Measurements from ENCODE around the gene FES.
"Not testable (repeated sequence)": the region's sequence is repeated elsewhere in the genome, so short reads cannot be mapped to it uniquely, and the experiment has no call there.

The FES gene

DNA sequence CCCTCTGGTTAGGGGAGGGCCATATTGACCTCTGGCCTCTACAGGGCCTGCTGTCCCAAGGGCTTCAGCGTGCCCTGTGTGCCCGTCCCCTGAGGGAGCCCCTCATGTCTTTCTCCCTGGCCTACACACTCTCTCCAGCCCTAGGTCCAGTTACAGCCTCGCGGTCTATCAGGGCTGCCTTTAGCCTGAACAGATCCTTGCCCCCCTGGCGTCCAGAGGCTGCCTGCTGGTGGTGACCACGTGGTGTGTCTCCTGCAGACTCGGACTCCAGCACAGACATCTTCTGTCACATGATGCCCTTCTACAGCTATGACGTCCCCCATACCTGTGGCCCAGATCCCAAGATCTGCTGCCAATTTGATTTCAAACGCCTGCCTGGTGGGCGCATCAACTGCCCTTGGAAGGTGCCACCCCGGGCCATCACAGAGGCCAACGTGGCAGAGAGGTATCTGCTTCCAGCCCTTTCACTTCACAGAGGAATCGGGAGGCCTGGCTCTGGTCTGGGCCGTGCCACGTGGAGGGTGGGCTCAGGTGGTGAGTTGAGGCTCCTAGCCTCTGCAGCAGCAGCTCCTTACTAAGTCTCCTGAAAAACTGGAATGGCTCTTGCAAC, 22.9 kb downstream of the FES start:
- H3K9me3 ChIP-seq (ENCODE audit: low read length) = no peaks in the 10 kb centered on the region
- H3K36me3 ChIP-seq (ENCODE audit: insufficient read depth, low read length) = peaks cover 47% of the 10 kb centered on the region
- H3K4me1 ChIP-seq (ENCODE audit: insufficient read depth, low read length) = peaks cover 8% of the 10 kb centered on the region
- no peak overlapping the region for H3K4me3 ChIP-seq (ENCODE audit: low read length)
- H3K27me3 ChIP-seq (ENCODE audit: insufficient read depth, low read length) = no peaks in the 10 kb centered on the region
- no peak overlapping the region for H2AFZ ChIP-seq (ENCODE audit: low read depth, low read length)

DNA sequence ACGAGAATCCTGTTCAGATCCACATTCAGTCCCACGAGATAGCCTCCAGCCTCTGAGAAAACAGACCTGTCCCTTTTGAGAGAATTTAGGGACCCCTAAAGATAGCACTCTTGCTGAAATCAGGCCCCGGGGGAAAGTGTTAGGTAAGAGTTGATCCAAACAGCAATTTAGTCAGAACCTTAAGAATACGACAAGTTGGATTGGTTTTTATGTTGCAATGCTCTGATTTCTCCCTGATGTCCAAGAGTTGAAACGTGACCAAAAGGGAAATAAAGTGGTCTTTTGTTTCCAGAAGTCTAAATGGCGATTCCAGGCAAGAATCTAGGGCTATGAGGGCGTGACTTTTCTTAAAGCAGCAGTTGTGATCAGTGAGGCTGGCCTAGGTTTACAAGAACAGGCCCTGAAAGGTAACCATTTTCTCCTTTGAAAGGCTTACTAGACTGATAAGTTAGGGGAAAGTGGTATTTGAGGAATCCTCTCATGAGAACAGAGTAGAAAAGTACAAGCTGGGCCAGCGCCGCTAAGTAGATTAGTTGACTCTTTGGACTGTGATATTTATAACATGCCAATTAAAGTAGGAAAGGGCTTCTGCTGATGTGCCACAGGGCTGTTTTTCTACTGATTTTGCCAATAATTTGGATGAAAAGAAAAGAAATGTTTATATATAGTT, 23.7 kb downstream of the FES start:
- H3K9me3 ChIP-seq (ENCODE audit: low read length) = no peaks in the 10 kb centered on the region
- H3K4me1 ChIP-seq (ENCODE audit: insufficient read depth, low read length) = peaks cover 8% of the 10 kb centered on the region
- peaks cover 54% of the 10 kb centered on the region for H3K36me3 ChIP-seq (ENCODE audit: insufficient read depth, low read length)
- H3K27me3 ChIP-seq (ENCODE audit: insufficient read depth, low read length) = no peaks in the 10 kb centered on the region
- no peak overlapping the region for H3K4me3 ChIP-seq (ENCODE audit: low read length)
- H2AFZ ChIP-seq (ENCODE audit: low read depth, low read length) = no peak overlapping the region

DNA sequence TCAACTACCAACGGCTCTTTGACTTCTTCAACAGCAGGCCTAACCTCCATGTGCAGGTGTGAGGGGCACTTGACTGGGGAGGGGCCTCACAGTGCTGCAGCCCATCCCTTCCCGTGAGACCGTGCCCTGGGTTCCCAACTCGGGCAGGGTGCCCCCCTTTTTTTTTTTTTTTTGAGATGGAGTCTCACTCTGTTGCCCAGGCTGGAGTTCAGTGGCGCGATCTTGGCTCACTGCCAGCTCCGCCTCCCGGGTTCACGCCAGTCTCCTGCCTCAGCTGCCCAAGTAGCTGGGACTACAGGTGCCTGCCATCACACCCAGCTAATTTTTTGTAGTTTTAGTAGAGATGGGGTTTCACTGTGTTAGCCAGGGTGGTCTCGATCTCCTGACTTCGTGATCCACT, 25.1 kb downstream of the FES start:
- not testable (repeated sequence) for H2AFZ ChIP-seq (ENCODE audit: low read depth, low read length); H3K4me3 ChIP-seq (ENCODE audit: low read length); H3K27me3 ChIP-seq (ENCODE audit: insufficient read depth, low read length); H3K4me1 ChIP-seq (ENCODE audit: insufficient read depth, low read length); H3K9me3 ChIP-seq (ENCODE audit: low read length)
- peaks cover 63% of the 10 kb centered on the region for H3K36me3 ChIP-seq (ENCODE audit: insufficient read depth, low read length)

DNA sequence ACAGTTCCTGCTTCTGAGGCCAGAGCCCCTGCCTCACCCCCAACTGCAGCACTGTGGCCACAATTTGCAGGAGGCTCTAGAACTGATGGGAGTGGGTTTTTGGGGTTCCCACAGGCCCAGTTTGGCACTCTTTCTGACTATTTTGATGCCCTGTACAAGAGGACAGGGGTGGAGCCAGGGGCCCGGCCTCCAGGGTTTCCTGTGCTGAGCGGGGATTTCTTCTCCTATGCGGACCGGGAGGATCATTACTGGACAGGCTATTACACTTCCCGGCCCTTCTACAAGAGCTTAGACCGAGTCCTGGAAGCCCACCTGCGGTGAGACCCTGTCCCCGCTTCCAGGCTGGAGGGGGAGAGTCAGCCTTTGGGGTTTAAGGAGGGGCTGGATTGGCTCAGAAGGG, 25.7 kb downstream of the FES start:
- Histone ChIP-seq H3K4me3 (ENCODE audit: low read length) (no peak overlapping the region), H3K36me3 (ENCODE audit: insufficient read depth, low read length) (peaks cover 66% of the 10 kb centered on the region), H3K4me1 (ENCODE audit: insufficient read depth, low read length) (no peaks in the 10 kb centered on the region), H2AFZ (ENCODE audit: low read depth, low read length) (no peak overlapping the region), H3K9me3 (ENCODE audit: low read length) (no peaks in the 10 kb centered on the region), H3K27me3 (ENCODE audit: insufficient read depth, low read length) (no peaks in the 10 kb centered on the region)

- Histone ChIP-seq H3K4me3 (ENCODE audit: low read length) (no peak overlapping the region), H3K36me3 (ENCODE audit: insufficient read depth, low read length) (peaks cover 65% of the 10 kb centered on the region), H2AFZ (ENCODE audit: low read depth, low read length) (no peak overlapping the region), H3K4me1 (ENCODE audit: insufficient read depth, low read length) (no peaks in the 10 kb centered on the region), H3K9me3 (ENCODE audit: low read length) (no peaks in the 10 kb centered on the region), H3K27me3 (ENCODE audit: insufficient read depth, low read length) (no peaks in the 10 kb centered on the region)
Measured at GRCh38 chr15:90910441-90911301, 26.4 kb downstream of the FES start.

DNA sequence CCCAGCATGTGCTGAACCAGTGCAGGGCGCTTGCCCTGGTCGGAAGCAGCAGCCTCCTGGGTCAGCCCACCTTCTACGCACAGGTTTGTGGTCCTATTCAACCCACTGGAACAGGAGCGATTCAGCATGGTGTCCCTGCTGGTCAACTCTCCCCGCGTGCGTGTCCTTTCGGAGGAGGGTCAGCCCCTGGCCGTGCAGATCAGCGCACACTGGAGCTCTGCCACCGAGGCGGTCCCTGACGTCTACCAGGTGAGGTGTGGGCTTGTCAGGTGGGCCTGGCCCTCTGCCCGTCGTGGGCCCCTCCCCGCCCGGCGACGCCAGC, 27.0 kb downstream of the FES start:
- no peaks in the 10 kb centered on the region for H3K4me1 ChIP-seq (ENCODE audit: insufficient read depth, low read length)
- no peaks in the 10 kb centered on the region for H3K9me3 ChIP-seq (ENCODE audit: low read length)
- H3K4me3 ChIP-seq (ENCODE audit: low read length) = no peak overlapping the region
- no peaks in the 10 kb centered on the region for H3K27me3 ChIP-seq (ENCODE audit: insufficient read depth, low read length)
- peaks cover 65% of the 10 kb centered on the region for H3K36me3 ChIP-seq (ENCODE audit: insufficient read depth, low read length)
- H2AFZ ChIP-seq (ENCODE audit: low read depth, low read length) = no peak overlapping the region

GRCh38 chr15:90911906-90912769, 27.8 kb downstream of the FES start:
- Histone ChIP-seq H3K27me3 (ENCODE audit: insufficient read depth, low read length) (no peaks in the 10 kb centered on the region), H3K4me3 (ENCODE audit: low read length) (no peak overlapping the region), H2AFZ (ENCODE audit: low read depth, low read length) (no peak overlapping the region), H3K36me3 (ENCODE audit: insufficient read depth, low read length) (peaks cover 59% of the 10 kb centered on the region), H3K9me3 (ENCODE audit: low read length) (no peaks in the 10 kb centered on the region), H3K4me1 (ENCODE audit: insufficient read depth, low read length) (no peaks in the 10 kb centered on the region)

GRCh38 chr15:90912770-90913075, 28.4 kb downstream of the FES start:
- Histone ChIP-seq H3K9me3 (ENCODE audit: low read length) (no peaks in the 10 kb centered on the region), H3K4me1 (ENCODE audit: insufficient read depth, low read length) (no peaks in the 10 kb centered on the region), H3K36me3 (ENCODE audit: insufficient read depth, low read length) (peaks cover 63% of the 10 kb centered on the region), H3K4me3 (ENCODE audit: low read length) (no peak overlapping the region), H2AFZ (ENCODE audit: low read depth, low read length) (no peak overlapping the region), H3K27me3 (ENCODE audit: insufficient read depth, low read length) (no peaks in the 10 kb centered on the region)

DNA sequence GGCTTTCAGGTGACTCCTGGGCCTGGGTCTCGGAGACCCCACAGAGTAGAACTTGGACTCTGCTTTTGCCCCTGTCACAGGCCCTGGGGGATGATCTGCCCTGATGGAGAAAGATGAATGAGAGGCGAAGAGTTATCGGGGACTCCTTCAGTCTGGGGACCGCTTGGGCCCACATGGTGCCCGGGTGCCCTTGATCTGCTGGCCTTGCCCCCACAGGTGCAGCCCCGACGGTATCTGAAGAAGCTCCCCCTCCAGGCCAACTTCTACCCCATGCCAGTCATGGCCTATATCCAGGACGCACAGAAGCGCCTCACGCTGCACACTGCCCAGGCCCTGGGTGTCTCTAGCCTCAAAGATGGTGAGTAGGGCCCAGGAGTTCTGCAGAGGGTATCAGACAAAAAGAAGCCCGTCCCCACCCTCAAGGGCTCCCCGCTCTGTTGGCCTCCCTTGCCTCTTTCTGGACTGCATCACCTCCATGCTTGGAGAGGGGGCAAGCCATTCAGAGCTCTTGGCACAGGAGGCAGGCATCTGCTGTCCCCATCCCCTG, 29.2 kb downstream of the FES start:
- H3K36me3 ChIP-seq (ENCODE audit: insufficient read depth, low read length) = peaks cover 71% of the 10 kb centered on the region

DNA sequence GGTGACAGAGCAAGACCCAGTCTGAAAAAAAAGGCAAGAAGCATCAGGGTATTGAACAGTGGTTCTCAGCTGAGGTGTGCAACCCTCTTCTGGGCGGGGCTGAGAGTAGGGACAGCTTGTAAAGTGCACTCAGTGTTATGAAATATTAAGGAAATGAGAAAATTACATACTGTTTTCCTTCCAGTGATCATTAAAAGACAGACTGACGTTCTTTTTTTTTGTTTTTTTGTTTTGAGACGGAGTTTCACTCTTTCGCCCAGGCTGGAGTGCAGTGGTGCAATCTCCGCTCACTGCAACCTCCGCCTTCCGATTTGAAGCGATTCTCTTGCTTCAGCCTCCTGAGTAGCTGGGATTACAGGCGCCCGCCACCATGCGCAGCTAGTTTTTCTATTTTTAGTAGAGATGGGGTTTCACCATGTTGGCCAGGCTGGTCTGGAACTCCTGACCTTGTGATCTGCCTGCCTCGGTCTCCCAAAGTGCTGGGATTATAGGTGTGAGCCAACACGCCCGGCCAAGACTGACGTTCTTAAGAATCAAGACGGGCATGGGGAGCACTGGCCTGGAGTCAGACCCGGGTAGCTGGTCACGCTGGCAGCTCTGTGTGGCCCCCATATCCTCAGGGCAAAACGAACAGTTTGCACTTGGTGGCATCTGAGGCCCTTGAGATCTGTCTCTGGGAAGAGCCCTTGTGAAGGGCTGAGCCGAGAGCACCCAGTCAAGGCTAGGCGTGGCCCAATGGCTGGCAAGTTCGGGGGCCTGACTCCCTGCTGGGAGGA, 30.2 kb downstream of the FES start:
- Histone ChIP-seq H3K9me3 (ENCODE audit: low read length) (no peaks in the 10 kb centered on the region), H3K27me3 (ENCODE audit: insufficient read depth, low read length) (no peaks in the 10 kb centered on the region), H2AFZ (ENCODE audit: low read depth, low read length) (no peak overlapping the region), H3K4me3 (ENCODE audit: low read length) (no peak overlapping the region), H3K36me3 (ENCODE audit: insufficient read depth, low read length) (peaks cover 71% of the 10 kb centered on the region), H3K4me1 (ENCODE audit: insufficient read depth, low read length) (no peaks in the 10 kb centered on the region)

More for the DNA sequence above, 29.2 kb downstream of the FES start:
- Histone ChIP-seq H3K27me3 (ENCODE audit: insufficient read depth, low read length) (no peaks in the 10 kb centered on the region), H3K4me3 (ENCODE audit: low read length) (no peak overlapping the region), H3K4me1 (ENCODE audit: insufficient read depth, low read length) (no peaks in the 10 kb centered on the region), H3K9me3 (ENCODE audit: low read length) (no peaks in the 10 kb centered on the region), H2AFZ (ENCODE audit: low read depth, low read length) (no peak overlapping the region)

DNA sequence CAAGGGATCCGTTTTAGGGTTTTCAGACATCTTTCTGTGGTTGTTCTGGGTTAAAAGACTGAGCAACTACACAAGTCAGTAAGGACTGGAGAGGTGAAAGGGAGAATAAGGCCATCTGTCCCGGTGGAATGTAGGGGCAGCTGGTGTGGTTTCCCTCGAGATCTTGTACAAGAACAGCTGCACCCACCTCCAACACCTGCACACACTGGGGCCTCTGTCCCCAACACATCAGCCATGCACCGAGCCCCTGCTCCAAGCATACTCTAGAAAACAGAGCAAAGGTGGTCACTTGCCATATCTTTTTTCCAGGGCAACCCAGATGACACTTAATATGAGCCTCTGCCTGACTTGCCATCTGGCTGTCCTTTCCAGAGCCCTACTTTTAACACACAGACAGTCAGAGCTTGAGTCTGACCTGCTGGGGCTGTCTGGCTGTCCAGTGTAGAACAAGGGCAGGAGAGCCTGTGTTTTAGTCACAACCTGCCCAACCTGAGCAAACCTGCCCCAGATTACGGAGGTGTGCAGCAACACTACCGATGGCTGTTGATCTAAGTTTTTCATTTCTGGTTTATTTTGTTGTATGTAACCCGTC, 31.0 kb downstream of the FES start:
- no peaks in the 10 kb centered on the region for H3K9me3 ChIP-seq (ENCODE audit: low read length)
- H2AFZ ChIP-seq (ENCODE audit: low read depth, low read length) = no peak overlapping the region
- H3K36me3 ChIP-seq (ENCODE audit: insufficient read depth, low read length) = peaks cover 79% of the 10 kb centered on the region
- H3K4me1 ChIP-seq (ENCODE audit: insufficient read depth, low read length) = no peaks in the 10 kb centered on the region
- no peak overlapping the region for H3K4me3 ChIP-seq (ENCODE audit: low read length)
- no peaks in the 10 kb centered on the region for H3K27me3 ChIP-seq (ENCODE audit: insufficient read depth, low read length)

All from neuron (in vitro differentiated cells).